ENCODE data around the gene PPAT.
A peak's percentile ranks its signal among the peaks of the same experiment; 100 is the strongest.

Gene PPAT

GRCh38 chr4:56389558-56389957, 45.9 kb downstream of the PPAT start:
- peaks cover 12 to 16% of the 10 kb centered on the region in 2 experiments for H3K4me1 ChIP-seq (ENCODE audit: control insufficient read depth in 1 of 2, insufficient read depth in 1 of 2, low read depth in 1 of 2, low read length in 1 of 2)
- H3K4me3 ChIP-seq (ENCODE audit: low read depth in 1 of 2, low read length in 1 of 2), result no peak overlapping the region
- H3K27ac ChIP-seq, result no peak overlapping the region
- H3K36me3 ChIP-seq, result no peaks in the 10 kb centered on the region
- H3K9me3 ChIP-seq, result no peaks in the 10 kb centered on the region
- TF ChIP-seq CTCF (IDR thresholded peaks at IDR 0.05), result no peak
- no peaks in the 10 kb centered on the region for H3K27me3 ChIP-seq

- no peaks in the 10 kb centered on the region for H3K9me3 ChIP-seq
- H3K27me3 ChIP-seq, result no peaks in the 10 kb centered on the region
- H3K4me3 ChIP-seq (ENCODE audit: low read depth in 1 of 2, low read length in 1 of 2), result peak overlapping the region; percentile 79 to 86
- H3K36me3 ChIP-seq, result no peaks in the 10 kb centered on the region
- TF ChIP-seq CTCF (IDR thresholded peaks at IDR 0.05), result no peak
- H3K27ac ChIP-seq, result no peak overlapping the region
- H3K4me1 ChIP-seq (ENCODE audit: control insufficient read depth in 1 of 2, insufficient read depth in 1 of 2, low read depth in 1 of 2, low read length in 1 of 2), result peaks cover 12 to 16% of the 10 kb centered on the region in 2 experiments
Measured at GRCh38 chr4:56388306-56388705, 47.1 kb downstream of the PPAT start.

DNA sequence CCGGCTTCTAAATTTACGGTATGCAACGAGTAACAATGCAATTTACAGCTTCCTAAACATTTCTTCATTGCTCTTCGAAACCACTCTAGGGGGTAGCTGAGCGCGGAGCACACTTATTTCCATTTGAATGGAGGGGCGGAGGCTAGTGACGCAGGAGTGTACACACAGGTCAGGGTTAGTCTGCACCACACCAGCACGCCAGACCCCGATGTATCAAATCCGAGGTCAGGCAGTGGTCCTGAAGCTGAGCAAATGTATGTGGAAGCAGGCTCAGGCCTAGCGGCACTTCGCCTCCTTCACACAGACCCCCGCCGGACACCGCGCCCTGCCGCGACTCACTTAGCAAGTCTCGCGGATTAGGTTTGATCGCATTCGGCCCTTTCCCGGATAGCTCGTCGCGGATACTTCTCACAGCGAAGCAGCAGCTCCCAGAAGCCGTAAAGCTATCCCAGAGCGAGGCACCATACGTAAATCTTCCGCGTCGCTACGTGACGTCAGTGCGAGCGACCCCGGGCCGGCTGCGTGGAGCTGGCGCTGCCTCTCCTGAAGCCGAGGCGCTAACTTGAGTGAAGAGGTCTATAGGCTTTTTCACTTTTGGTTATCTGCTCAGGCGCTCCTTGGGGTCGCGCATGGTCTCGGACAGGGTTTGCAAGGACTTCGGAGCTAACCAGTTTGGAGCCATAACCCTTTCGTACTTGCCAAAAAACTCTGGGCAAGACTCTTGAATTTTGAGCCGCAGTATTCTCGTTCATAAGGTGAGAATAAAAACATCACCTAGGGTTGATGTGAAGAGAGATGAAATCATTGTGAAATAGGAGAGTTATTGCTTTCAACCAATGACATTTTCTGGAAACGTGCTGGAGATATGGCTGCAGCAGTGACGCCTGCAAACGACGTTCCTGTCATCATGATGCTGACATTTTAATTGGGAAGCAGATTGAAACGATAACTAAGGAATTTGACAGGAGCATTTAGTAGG, 48.1 kb downstream of the PPAT start, which contains the start of gene AASDH:
Gene AASDH, minus strand, starts transcription at position 469 of the 979 bp plus-strand sequence. CDS start 3,192 bp downstream, outside the sequence.
- TF ChIP-seq CTCF (IDR thresholded peaks at IDR 0.05), result no peak

GRCh38 chr4:56386091-56386490, 49.3 kb downstream of the PPAT start:
- Histone ChIP-seq H3K36me3 (no peaks in the 10 kb centered on the region), H3K4me1 (ENCODE audit: control insufficient read depth in 1 of 2, insufficient read depth in 1 of 2, low read depth in 1 of 2, low read length in 1 of 2) (peaks cover 21% of the 10 kb centered on the region in 2 experiments), H3K4me3 (ENCODE audit: low read depth in 1 of 2, low read length in 1 of 2) (peak overlapping the region; percentile 79 to 86), H3K27me3 (no peaks in the 10 kb centered on the region), H3K9me3 (no peaks in the 10 kb centered on the region), H3K27ac (no peak overlapping the region)
- no peak for TF ChIP-seq CTCF (IDR thresholded peaks at IDR 0.05)

More for the DNA sequence above, 48.1 kb downstream of the PPAT start, which contains the start of gene AASDH:
- H3K9me3 ChIP-seq, result no peaks in the 10 kb centered on the region
- H3K27ac ChIP-seq, result peak within 1 kb of the TSS; percentile 90
- H3K36me3 ChIP-seq, result no peaks in the 10 kb centered on the region
- no peaks in the 10 kb centered on the region for H3K27me3 ChIP-seq
- H3K4me3 ChIP-seq (ENCODE audit: low read depth in 1 of 2, low read length in 1 of 2), result peak within 1 kb of the TSS; percentile 79 to 86
- H3K4me1 ChIP-seq (ENCODE audit: control insufficient read depth in 1 of 2, insufficient read depth in 1 of 2, low read depth in 1 of 2, low read length in 1 of 2), result peaks cover 16 to 17% of the 10 kb centered on the region in 2 experiments

- TF ChIP-seq CTCF (IDR thresholded peaks at IDR 0.05), result no peak
- Histone ChIP-seq H3K4me1 (ENCODE audit: control insufficient read depth in 1 of 2, insufficient read depth in 1 of 2, low read depth in 1 of 2, low read length in 1 of 2) (no peaks in the 10 kb centered on the region), H3K36me3 (peaks cover 6% of the 10 kb centered on the region), H3K9me3 (no peaks in the 10 kb centered on the region), H3K27ac (no peak overlapping the region), H3K27me3 (no peaks in the 10 kb centered on the region), H3K4me3 (ENCODE audit: low read depth in 1 of 2, low read length in 1 of 2) (no peak overlapping the region)
Measured at GRCh38 chr4:56375458-56375857, 60.0 kb downstream of the PPAT start.

Data from neutrophil (primary cell).